GM12878 (cell line): ENCODE results near the gene PIWIL4. TPM values are rescaled to one million over a fixed set of nuclear protein-coding genes. Genes with fewer than 3 reads are reported as not detected.

Source experiments
- ATAC-seq: fragments of 200-7000 bp; cut with Tn5 transposase; 3 replicates; pipeline ENCODE4 v1.9.1; 2020; ENCODE audit warnings: mild to moderate bottlenecking, moderate library complexity
- BruUV-seq: library from RNA; stranded (reverse); fragments of 400-500 nt; replicated peaks from 2 replicates; lab custom pipeline; 2021; lab: Mats Ljungman, UMichigan
- CTCF ChIA-PET: fragments of 300-600 bp; sonication (Branson Sonifier 250); formaldehyde crosslinking; extraction: SDS; loops from one replicate; lab custom pipeline; 2021; ENCODE audit warnings: inconsistent platforms; lab: Yijun Ruan, JAX
- POLR2A ChIA-PET: fragments of 350-600 bp; formaldehyde crosslinking; extraction: SDS; loops from one replicate; lab custom pipeline; 2021; ENCODE audit warnings: inconsistent platforms; lab: Charles Lee
- RAD21 ChIA-PET: fragments of 300-600 bp; sonication (Branson Sonifier 250); formaldehyde crosslinking; loops from one replicate; lab custom pipeline; 2023; ENCODE audit warnings: antibody characterized with exemption; ENCODE audit not compliant: unreplicated experiment; lab: Charles Lee
- SMC1A ChIA-PET: fragments of 300-600 bp; sonication (Branson Sonifier 250); formaldehyde crosslinking; loops from one replicate; lab custom pipeline; 2023; ENCODE audit not compliant: unreplicated experiment, uncharacterized antibody; lab: Charles Lee
- DNase-seq: peaks from one replicate; pipeline ENCODE4 v3.0.0-alpha.2; 2011; ENCODE audit warnings: low read depth, low spot score
- FAIRE-seq: peaks from 3 replicates; lab custom pipeline; 2011; peaks lifted over from hg19 to GRCh38; lab: Jason Lieb, UNC
- H2AFZ ChIP-seq: 2 replicates; pipeline ENCODE4 v1.6.0; 2011; ENCODE audit warnings: low read depth, low read length, control low read depth; ENCODE audit not compliant: control insufficient read depth
- H3K27ac ChIP-seq: 2 replicates; pipeline ENCODE4 v1.5.1; 2011; ENCODE audit warnings: control low read depth; ENCODE audit not compliant: control insufficient read depth, insufficient read depth
- H3K27me3 ChIP-seq, 2 experiments: replicated peaks in 1 of 2; 2 replicates each; pipeline versions ENCODE4 v1.6.0 to v1.6.1; 2011; ENCODE audit warnings: low read length in 1 of 2; ENCODE audit not compliant: control insufficient read depth in 2 of 2, insufficient read depth in 2 of 2
- H3K36me3 ChIP-seq, 2 experiments: 2 replicates each; pipeline ENCODE4 v1.5.1; 2011; ENCODE audit warnings: low read length in 1 of 2; ENCODE audit not compliant: control insufficient read depth in 2 of 2, insufficient read depth in 2 of 2
- H3K4me1 ChIP-seq: 2 replicates; pipeline ENCODE4 v1.6.1; 2011; ENCODE audit warnings: mild to moderate bottlenecking, low read length, moderate library complexity, mixed read lengths; ENCODE audit not compliant: control insufficient read depth, insufficient read depth
- H3K4me2 ChIP-seq: 2 replicates; pipeline ENCODE4 v1.6.0; 2011; ENCODE audit warnings: control low read depth; ENCODE audit not compliant: control insufficient read depth, insufficient read depth
- H3K4me3 ChIP-seq: fragments of 200-600 bp; sonication (generic); 2 replicates; pipeline ENCODE4 v1.5.1; 2016
- H3K79me2 ChIP-seq: 2 replicates; pipeline ENCODE4 v1.6.0; 2011; ENCODE audit warnings: low read length; ENCODE audit not compliant: control insufficient read depth, insufficient read depth
- H3K9ac ChIP-seq: 2 replicates; pipeline ENCODE4 v1.8.0; 2011; ENCODE audit warnings: low read length, control low read depth, mixed read lengths; ENCODE audit not compliant: control insufficient read depth, insufficient read depth
- H3K9me3 ChIP-seq: replicated peaks from 3 replicates; pipeline ENCODE4 v1.5.1; 2011; ENCODE audit warnings: mild to moderate bottlenecking, low read length; ENCODE audit not compliant: control insufficient read depth, insufficient read depth
- H4K20me1 ChIP-seq: 2 replicates; pipeline ENCODE4 v1.6.0; 2011; ENCODE audit not compliant: control insufficient read depth, insufficient read depth
- CTCF ChIP-seq, 3 experiments: IDR thresholded peaks in 2 of 3; conservative IDR thresholded peaks in 1 of 3; 2 replicates each; pipeline ENCODE4 v1.5.1; 2011; ENCODE audit warnings: low read depth in 3 of 3, low read length in 3 of 3, mild to moderate bottlenecking in 3 of 3, control low read depth in 2 of 3, moderate library complexity in 2 of 3, inconsistent platforms in 1 of 3, mixed read lengths in 1 of 3; ENCODE audit not compliant: control insufficient read depth in 2 of 3, insufficient read depth in 1 of 3; ENCODE audit errors: extremely low read depth in 1 of 3
- RAD21 ChIP-seq: IDR thresholded peaks from 2 replicates; pipeline ENCODE4 v1.6.1; 2011; ENCODE audit warnings: mild to moderate bottlenecking, low read depth, low read length, moderate library complexity; ENCODE audit not compliant: insufficient read depth
- SMC3 ChIP-seq: IDR thresholded peaks from 2 replicates; pipeline ENCODE4 v1.6.1; 2011; ENCODE audit warnings: low read length, improper control_type of control experiment, borderline replicate concordance
- TAF1 ChIP-seq: IDR thresholded peaks from 2 replicates; pipeline ENCODE4 v1.6.1; 2011; ENCODE audit warnings: mild to moderate bottlenecking, low read depth, low read length, borderline replicate concordance
- ZNF592 ChIP-seq: fragments of 450-650 bp; IDR thresholded peaks from 2 replicates; pipeline ENCODE4 v1.6.1; 2017; ENCODE audit warnings: mild to moderate bottlenecking, moderate library complexity
- WGBS: methylation state at CpG from one replicate; pipeline ENCODE4 v1.1.6; 2016; ENCODE audit warnings: low lambda C conversion rate; ENCODE audit not compliant: insufficient replicate concordance, insufficient coverage; ENCODE audit errors: missing lambda C conversion rate; 5-methylcytosine and 5-hydroxymethylcytosine counted together
- in situ Hi-C: fragments of 300-500 bp; cut with MboI; formaldehyde crosslinking; loops from 9 replicates; pipeline ENCODE4 v1.14.3; 2018; ENCODE audit warnings: mixed read lengths
- intact Hi-C: fragments of 100-400 bp; cut with micrococcal nuclease; formaldehyde crosslinking; loops from one replicate; pipeline ENCODE4 v1.14.2; 2022; ENCODE audit not compliant: unreplicated experiment
- polyA plus RNA-seq, 11 experiments: library from polyadenylated mRNA; depleted of rRNA in 4 of 11; unstranded in 6 of 11; stranded (reverse) in 5 of 11; fragments of >200 nt; fragmentation: Nextera tagmentation in 4 of 11; fragmentation: Illumina TruSeq in 1 of 11; extraction: Ambion mirVana in 4 of 11; extraction: Trizol in 1 of 11; gene quantifications; 1 replicate in 1 of 11; 2 replicates in 10 of 11; pipeline versions ENCODE4 v1.2.1 to v1.2.3, GENCODE V29; 2011 to 2016; ENCODE audit warnings: inconsistent platforms in 2 of 11, missing spikeins in 2 of 11, low read depth in 1 of 11
- total RNA-seq, 4 experiments: library from RNA; depleted of rRNA in 3 of 4; stranded (reverse); fragments of >200 nt in 3 of 4; fragmentation: Illumina TruSeq in 1 of 4; extraction: Trizol in 1 of 4; gene quantifications; 2 replicates each; pipeline versions ENCODE4 v1.2.1 to v1.2.3, GENCODE V29; 2013 to 2021

Gene PIWIL4
- total and polyA plus RNA-seq, 10 of the 15 experiments (the other 5 are each of a cell fraction or from before 2014, with no cell fraction given), result 0.23 to 13.3 (median 0.47) TPM

- DNase-seq (no peak), ATAC-seq (peak; percentile 78), FAIRE-seq (no peak)
- Histone ChIP-seq H3K4me3 (no peak overlapping the region), H4K20me1 (no peaks in the 10 kb centered on the region), H3K27me3 (no peaks in the 10 kb centered on the region), H3K36me3 (no peaks in the 10 kb centered on the region), H3K9ac (no peak overlapping the region), H3K27ac (no peak overlapping the region), H3K9me3 (no peaks in the 10 kb centered on the region), H3K4me1 (no peaks in the 10 kb centered on the region; the same call in 1 of the 2 replicates), H3K4me2 (no peak overlapping the region), H2AFZ (no peak overlapping the region), H3K79me2 (no peaks in the 10 kb centered on the region)
- in situ Hi-C loops, result loop anchor here (5.0 kb wide), 1 partner anchor 78 kb away; no protein-coding TSS in a partner anchor
- CTCF ChIA-PET, result interaction anchor here (0.7 to 15.7 kb wide), 24 partner anchors 10 to 449 kb away, joined by 3 to 337 read pairs (median 4); no protein-coding TSS in a partner anchor
- RAD21 ChIA-PET, result interaction anchor here (0.9 to 6.5 kb wide), 13 partner anchors 10 to 104 kb away, joined by 3 to 121 read pairs (median 3); partner anchors contain the start of gene FUT4
- POLR2A ChIA-PET, result interaction anchor here (0.7 to 1.2 kb wide), 4 partner anchors 28 to 560 kb away, joined by 3 to 4 read pairs (median 3); no protein-coding TSS in a partner anchor
- WGBS, result 0% methylated on average over 5 of the region's 5 CpGs
- BruUV-seq, result no TSS peak
- SMC1A ChIA-PET, result interaction anchor here (0.6 to 13.5 kb wide), 16 partner anchors 10 to 377 kb away, joined by 3 to 216 read pairs (median 4); no protein-coding TSS in a partner anchor
- intact Hi-C loops, result loop anchor here (1.0 to 10.0 kb wide), 4 partner anchors 24 to 377 kb away; partner anchors contain the start of gene FUT4
- peak; percentile 55; the same call in 1 of the 2 replicates for TF ChIP-seq ZNF592
- peak; percentile 73 for TF ChIP-seq RAD21
- TF ChIP-seq SMC3, result peak; percentile 48; the same call in 1 of the 2 replicates
- TF ChIP-seq CTCF (IDR thresholded peaks at IDR 0.05 in 2 of 3, conservative IDR thresholded peaks at IDR 0.05 in 1 of 3; ENCODE audit: control insufficient read depth in 2 of 3, extremely low read depth in 1 of 3, insufficient read depth in 1 of 3, low read depth in 3 of 3, low read length in 3 of 3), result peak; percentile 37 to 47 (median 40); a peak in 5 of 6 replicates
- no peak for TF ChIP-seq TAF1
These were observed 47.6 kb upstream of the PIWIL4 start for GRCh38 chr11:94519478-94520084.
